M059J (cell line): Measurements from ENCODE around the gene NUP98. TPM values are rescaled to one million over a fixed set of nuclear protein-coding genes. Genes with fewer than 3 reads are reported as not detected.

Experiments used
- DNase-seq: peaks from one replicate; pipeline ENCODE4 v3.0.0-alpha.2; 2012; ENCODE audit warnings: low read depth
- total RNA-seq: library from RNA; depleted of rRNA; stranded (reverse); fragments of >200 nt; shearing (Covaris generic); gene quantifications from 2 replicates; pipeline ENCODE4 v1.2.3, GENCODE V29; 2014; rRNA removed

The NUP98 gene
- total RNA-seq, 1 experiment from 2014 or later: 133 TPM

DNA sequence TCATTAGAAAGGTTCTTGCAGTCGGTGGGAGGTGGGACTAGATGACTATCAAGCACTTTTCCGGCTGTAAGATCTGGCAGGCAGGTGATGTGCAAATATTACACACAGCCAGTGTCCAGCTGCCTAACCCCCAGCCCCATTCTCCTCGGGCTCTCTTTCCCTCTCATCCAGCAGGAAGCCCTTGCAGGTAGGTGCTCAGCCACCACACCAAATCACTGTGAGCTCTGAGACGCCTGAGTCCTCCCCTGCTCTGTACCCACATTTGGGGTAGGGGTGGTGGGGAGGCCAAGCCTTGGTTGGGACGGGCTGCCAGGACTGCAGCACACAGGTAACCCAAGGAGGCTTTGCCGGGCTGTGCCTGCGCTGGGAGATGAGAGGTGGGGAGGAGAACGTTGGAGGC is 156.2 kb downstream of the NUP98 start:
- DNase-seq: no peak

DNA sequence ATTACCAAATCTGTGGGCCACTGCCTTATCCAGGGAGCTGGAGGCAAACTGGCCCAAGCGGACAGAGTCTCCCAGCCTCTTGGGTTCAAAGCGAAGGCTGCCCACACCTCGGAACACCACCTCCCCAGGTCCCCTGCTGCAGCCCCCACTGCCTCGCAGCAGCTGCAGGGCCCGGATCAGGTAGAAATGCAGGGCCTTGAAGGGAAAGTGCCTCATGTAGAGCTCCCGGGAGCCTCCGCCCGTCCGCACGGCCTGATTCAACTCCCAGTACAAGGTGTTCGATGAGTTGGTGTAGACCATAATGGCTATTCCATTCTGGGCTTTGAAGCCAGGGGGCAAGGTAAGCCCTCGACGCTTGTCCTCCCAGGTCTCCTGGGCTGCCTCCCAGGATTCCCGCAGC is 157.5 kb downstream of the NUP98 start:
- DNase-seq: no peak

DNA sequence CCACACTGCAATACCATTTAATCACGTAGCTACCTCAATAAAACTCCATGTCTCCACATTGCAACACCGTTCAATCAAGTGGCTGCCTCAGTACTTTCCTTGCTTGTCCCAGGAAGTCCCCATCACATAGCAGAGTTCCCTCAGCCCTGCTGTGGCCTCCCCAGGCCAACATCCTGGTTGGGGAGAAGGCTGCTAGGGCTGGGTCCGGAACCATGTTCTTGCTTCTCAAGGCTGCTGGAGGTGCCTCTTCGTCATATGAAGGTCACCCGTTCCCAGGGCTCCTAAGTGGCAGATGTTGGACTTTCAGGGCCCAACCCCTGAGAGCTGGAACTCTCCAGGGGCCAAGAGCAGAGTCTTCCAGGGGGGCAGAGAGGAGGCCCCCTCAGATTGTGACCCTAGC is 158.8 kb downstream of the NUP98 start:
- DNase-seq: no peak

DNA sequence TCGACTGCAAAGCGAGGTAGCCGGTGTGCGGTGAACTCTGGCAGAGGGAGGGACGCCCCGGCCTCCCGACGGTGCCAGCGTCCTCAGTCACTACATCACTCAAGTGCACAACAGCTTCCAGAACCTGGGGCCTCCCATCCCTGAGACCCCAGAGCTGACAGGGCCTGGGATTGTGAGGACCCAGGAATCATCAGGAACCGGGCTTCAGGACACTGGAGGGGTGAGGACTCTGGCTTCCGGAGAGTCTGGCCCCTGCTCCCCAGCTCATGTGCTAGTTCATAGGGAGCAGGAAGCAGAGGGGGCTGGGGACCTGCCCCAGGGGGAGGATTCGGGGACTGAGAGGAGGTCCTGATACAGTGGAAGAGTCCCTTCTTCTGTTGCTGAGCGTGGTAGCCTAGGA is 160.2 kb downstream of the NUP98 start:
- no peak for DNase-seq

DNA sequence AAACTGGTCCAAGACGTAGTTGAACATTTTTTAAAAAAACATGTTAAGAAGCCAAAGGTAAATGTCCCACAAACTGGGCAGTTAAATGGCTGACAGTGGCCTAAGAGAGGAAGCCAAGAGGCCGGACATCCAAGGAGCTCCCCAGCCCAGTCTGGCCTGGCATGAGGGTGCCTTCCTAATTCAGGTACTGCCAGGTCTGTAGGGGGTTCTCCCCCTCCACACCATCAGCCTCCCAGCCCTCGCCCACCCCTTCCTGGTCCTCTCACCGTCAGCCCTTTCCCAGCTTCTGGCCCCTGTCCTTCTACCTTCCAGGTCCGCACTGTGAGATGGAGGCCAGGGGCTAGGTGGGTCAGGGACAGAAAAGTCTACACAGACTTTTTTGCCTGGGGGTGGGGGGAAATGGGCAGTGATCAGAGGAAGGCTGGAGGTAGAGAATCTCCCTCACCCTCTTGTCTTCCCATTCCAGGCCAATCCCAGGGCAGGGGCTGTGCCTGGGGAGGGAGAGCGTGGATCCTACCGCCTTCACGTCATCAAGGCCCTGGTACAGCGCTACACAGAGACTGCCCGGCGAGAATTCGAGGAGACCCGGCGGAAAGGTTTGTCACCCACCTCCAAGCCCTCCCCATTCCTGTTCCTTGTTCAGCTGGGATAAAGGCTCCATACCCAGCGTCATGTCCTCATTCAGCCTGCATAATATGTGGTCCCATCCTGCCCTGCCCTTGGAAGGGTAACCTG is 161.5 kb downstream of the NUP98 start:
- DNase-seq: no peak

DNA sequence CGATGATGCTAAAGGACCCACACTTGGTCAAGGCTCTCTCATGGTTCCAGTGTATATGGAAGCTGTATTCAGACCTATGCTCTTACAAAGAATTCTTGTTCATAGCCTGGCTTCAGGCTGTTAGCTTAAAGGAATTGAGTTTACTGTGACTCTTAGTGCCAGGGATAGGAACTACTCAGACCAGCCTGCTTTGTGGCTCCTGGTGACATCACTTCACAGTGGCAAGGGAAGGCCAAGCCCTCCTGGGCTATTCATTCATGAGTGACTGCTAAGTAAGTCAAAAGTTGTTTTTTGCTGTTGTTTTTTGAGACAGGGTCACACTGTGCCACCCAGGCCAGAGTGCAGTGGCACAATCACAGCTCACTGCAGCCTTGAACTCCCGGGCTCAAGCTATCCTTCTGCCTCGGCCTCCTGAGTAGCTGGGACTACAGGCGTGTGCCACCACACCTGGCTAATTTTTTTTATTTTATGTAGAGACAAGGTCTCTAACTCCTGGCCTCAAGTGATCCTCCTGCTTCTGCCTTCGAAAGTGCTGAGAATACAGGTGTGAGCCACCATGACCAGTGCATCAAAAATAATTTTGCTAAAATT is 165.2 kb downstream of the NUP98 start:
- DNase-seq: no peak

DNA sequence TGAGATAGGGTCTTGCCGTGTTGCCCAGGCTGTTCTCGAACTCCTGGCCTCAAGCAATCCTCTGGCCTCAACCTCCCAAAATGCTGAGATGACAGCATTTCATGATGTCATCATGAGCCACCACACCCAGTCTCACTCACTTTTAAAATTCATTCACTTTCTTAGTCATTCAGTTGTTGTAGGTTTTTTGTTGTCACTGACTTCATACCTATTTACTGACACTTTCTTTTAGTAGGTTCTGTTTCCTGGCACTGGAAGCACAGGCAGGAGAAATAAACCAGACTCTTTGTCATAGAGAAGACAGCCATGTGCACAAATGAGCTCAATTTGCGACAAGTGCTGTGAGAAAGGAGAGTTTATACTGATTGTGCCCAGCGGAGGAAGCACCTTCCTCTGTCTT is 166.0 kb downstream of the NUP98 start:
- DNase-seq: peak; percentile 24

DNA sequence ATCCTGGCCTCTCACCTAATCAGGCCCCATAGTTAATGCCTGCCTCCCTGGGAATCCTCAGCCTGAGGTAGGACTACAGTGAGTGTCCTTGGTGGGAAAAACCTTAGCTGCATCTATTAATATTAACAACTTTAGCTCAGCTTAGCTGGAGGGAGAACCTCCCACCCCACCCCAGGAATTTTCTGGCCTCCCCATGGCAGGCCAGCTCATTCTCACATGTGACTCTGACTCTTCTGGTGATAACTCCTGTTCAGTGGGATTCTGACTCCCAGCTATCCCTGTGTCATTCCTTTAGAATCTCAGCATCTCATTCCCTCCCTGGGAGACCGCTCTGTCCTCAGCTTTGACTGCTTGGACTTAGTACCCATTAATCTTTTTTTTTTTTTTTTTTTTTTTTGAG is 170.1 kb downstream of the NUP98 start:
- peak; percentile 78 for DNase-seq

DNA sequence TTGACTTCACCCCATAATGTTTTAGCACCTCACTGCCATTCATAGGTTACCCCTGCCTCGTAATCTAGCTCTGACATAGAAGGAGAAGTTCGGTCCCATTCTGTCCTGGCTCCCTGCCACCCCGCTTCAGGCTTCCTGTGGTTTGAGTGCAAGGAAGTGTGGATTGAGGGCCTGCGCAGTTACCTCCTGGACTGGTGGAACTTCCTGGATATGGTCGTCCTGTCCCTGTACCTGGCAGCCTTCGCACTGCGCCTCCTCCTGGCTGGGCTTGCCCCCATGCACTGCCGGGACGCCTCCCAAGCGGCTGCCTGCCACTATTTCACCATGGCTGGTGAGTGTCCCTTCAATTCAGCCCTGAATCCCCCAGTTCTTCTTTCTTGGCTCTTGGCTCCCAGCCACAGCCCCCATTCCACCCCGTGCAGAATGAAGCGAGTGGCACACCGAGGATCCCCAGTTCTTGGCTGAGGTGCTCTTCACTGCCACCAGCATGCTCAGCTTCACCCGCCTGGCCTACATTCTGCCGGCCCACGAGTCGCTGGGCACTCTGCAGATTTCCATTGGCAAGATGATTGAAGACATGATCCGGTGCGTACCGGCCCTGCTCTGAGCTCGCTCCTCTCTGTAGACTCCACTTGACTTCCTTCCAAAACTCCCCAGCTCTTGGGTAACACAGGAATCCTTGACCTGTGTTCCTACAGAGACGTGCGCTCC is 170.9 kb downstream of the NUP98 start:
- DNase-seq: no peak

Other genes with a start within 250 kb of the NUP98 start
- not detected in 2 replicates for gene ART5, start 155.6 kb downstream of the NUP98 start, total RNA-seq
- not detected in 2 replicates for gene ART1, start 152.4 kb downstream of the NUP98 start, total RNA-seq
- 0.86 and 0.94 TPM in 2 replicates for gene CHRNA10, start 126.2 kb downstream of the NUP98 start, total RNA-seq
- gene PGAP2, start 11.0 kb upstream of the NUP98 start, total RNA-seq: 12.4 and 13.9 TPM in 2 replicates
- 46.6 and 67.0 TPM in 2 replicates for gene RHOG, start 43.4 kb upstream of the NUP98 start, total RNA-seq
- gene STIM1, start 58.1 kb upstream of the NUP98 start, total RNA-seq: 35.6 and 37.6 TPM in 2 replicates